HCT116 (cell line): ENCODE data around the gene TMEM123. TPM values are rescaled to one million over a fixed set of nuclear protein-coding genes. Genes with fewer than 3 reads are reported as not detected.

Experiments
- ATAC-seq: fragments of 200-7000 bp; cut with Tn5 transposase; 2 replicates; pipeline ENCODE4 v1.9.1; 2020; ENCODE audit warnings: mild to moderate bottlenecking, moderate library complexity
- BruUV-seq: library from RNA; stranded (reverse); fragments of 400-500 nt; replicated peaks from 2 replicates; lab custom pipeline; 2021; lab: Mats Ljungman, UMichigan
- CTCF ChIA-PET: fragments of 300-600 bp; sonication (Branson Sonifier 250); formaldehyde crosslinking; loops from one replicate; lab custom pipeline; 2021; ENCODE audit warnings: antibody characterized with exemption; lab: Charles Lee
- POLR2A ChIA-PET: fragments of 300-600, 350-600 bp; sonication (Branson Sonifier 250); formaldehyde crosslinking; loops from one replicate; lab custom pipeline; 2021; ENCODE audit warnings: antibody characterized with exemption; lab: Charles Lee
- RAD21 ChIA-PET, 2 experiments: fragments of 300-600 bp; sonication (Branson Sonifier 250); formaldehyde crosslinking; loops; one replicate each; lab custom pipeline; 2023; ENCODE audit warnings: low total read pairs in 2 of 2; ENCODE audit not compliant: uncharacterized antibody in 2 of 2, unreplicated experiment in 2 of 2, low non-redundant PET in 1 of 2; lab: Charles Lee
- DNase-seq: peaks from one replicate; pipeline ENCODE4 v3.0.0-alpha.2; 2010; ENCODE audit warnings: low read depth, low spot score
- H2AFZ ChIP-seq: fragments of 200-600 bp; shearing (Covaris generic), sonication (generic); 2 replicates; pipeline ENCODE4 v1.6.1; 2017; ENCODE audit warnings: low read depth, mixed run types, mixed read lengths, antibody characterized with exemption, low read length; ENCODE audit not compliant: poor library complexity, severe bottlenecking
- H3K27ac ChIP-seq: 2 replicates; pipeline ENCODE4 v1.5.1; 2012; ENCODE audit warnings: low read depth, low read length
- H3K27me3 ChIP-seq: fragments of 200-600 bp; sonication (generic); 2 replicates; pipeline ENCODE4 v1.6.1; 2016; ENCODE audit warnings: mixed run types, low read length, mixed read lengths; ENCODE audit not compliant: insufficient read depth
- H3K36me3 ChIP-seq, 2 experiments: fragments of 200-500 bp in 1 of 2; fragments of 200-600 bp in 1 of 2; sonication (Bioruptor generic) in 1 of 2; sonication (generic) in 1 of 2; 2 replicates each; pipeline versions ENCODE4 v1.5.1 to v1.6.1; 2014 to 2016; ENCODE audit warnings: low read length in 2 of 2, inconsistent platforms in 1 of 2, mixed read lengths in 1 of 2, mixed run types in 1 of 2; ENCODE audit not compliant: insufficient read depth in 2 of 2, control insufficient read depth in 1 of 2
- H3K4me1 ChIP-seq, 2 experiments: fragments of 200-600 bp in 1 of 2; sonication (generic) in 1 of 2; 2 replicates each; pipeline versions ENCODE4 v1.5.1 to v1.6.1; 2012 to 2017; ENCODE audit warnings: low read length in 2 of 2, inconsistent platforms in 1 of 2, mild to moderate bottlenecking in 1 of 2, mixed read lengths in 1 of 2, mixed run types in 1 of 2, moderate library complexity in 1 of 2; ENCODE audit not compliant: insufficient read depth in 2 of 2, control insufficient read depth in 1 of 2
- H3K4me2 ChIP-seq: fragments of 200-600 bp; sonication (generic); 2 replicates; pipeline ENCODE4 v1.6.1; 2017; ENCODE audit warnings: mixed run types, low read length, mixed read lengths
- H3K4me3 ChIP-seq, 2 experiments: fragments of 200-600 bp in 1 of 2; sonication (generic) in 1 of 2; replicated peaks in 1 of 2; 2 replicates each; pipeline ENCODE4 v1.5.1; 2011 to 2016; ENCODE audit warnings: low read length in 2 of 2, control low read depth in 1 of 2, low read depth in 1 of 2, mild to moderate bottlenecking in 1 of 2, mixed read lengths in 1 of 2, mixed run types in 1 of 2
- H3K79me2 ChIP-seq: fragments of 200-600 bp; sonication (generic); 2 replicates; pipeline ENCODE4 v1.6.1; 2017; ENCODE audit warnings: mild to moderate bottlenecking, mixed run types, low read length, moderate library complexity, mixed read lengths; ENCODE audit not compliant: insufficient read depth
- H3K9ac ChIP-seq: fragments of 200-600 bp; sonication (generic); 2 replicates; pipeline ENCODE4 v1.6.1; 2016; ENCODE audit warnings: low read length, mixed read lengths
- H3K9me2 ChIP-seq: fragments of 200-600 bp; sonication (generic), shearing (Covaris generic); 2 replicates; pipeline ENCODE4 v1.6.1; 2017; ENCODE audit warnings: mixed run types, mild to moderate bottlenecking, moderate library complexity; ENCODE audit not compliant: insufficient read depth
- H3K9me3 ChIP-seq, 2 experiments: fragments of 200-500 bp in 1 of 2; fragments of 200-600 bp in 1 of 2; sonication (Bioruptor generic) in 1 of 2; sonication (generic) in 1 of 2; 2 replicates each; pipeline ENCODE4 v1.6.1; 2014 to 2017; ENCODE audit warnings: low read length in 2 of 2, mixed read lengths in 2 of 2, inconsistent platforms in 1 of 2, low read depth in 1 of 2, mild to moderate bottlenecking in 1 of 2, mixed run types in 1 of 2, moderate library complexity in 1 of 2; ENCODE audit not compliant: control insufficient read depth in 1 of 2, insufficient read depth in 1 of 2
- H4K20me1 ChIP-seq: fragments of 200-600 bp; sonication (generic), shearing (Covaris generic); 2 replicates; pipeline ENCODE4 v1.6.1; 2017; ENCODE audit warnings: mixed run types, mild to moderate bottlenecking, moderate library complexity; ENCODE audit not compliant: insufficient read depth
- ATF3 ChIP-seq: IDR thresholded peaks from 2 replicates; pipeline ENCODE4 v1.6.1; 2012
- CBX3 ChIP-seq: IDR thresholded peaks from 2 replicates; pipeline ENCODE4 v1.6.1; 2012; ENCODE audit warnings: low read depth
- CEBPB ChIP-seq: IDR thresholded peaks from 2 replicates; pipeline ENCODE4 v1.6.1; 2012; ENCODE audit warnings: low read depth
- EGR1 ChIP-seq: IDR thresholded peaks from 2 replicates; pipeline ENCODE4 v1.6.1; 2012; ENCODE audit warnings: low read depth
- ELF1 ChIP-seq: IDR thresholded peaks from 2 replicates; pipeline ENCODE4 v1.6.1; 2012; ENCODE audit warnings: low read depth, borderline replicate concordance
- EZH2 ChIP-seq: fragments of 200-600 bp; sonication (generic); IDR thresholded peaks from 2 replicates; pipeline ENCODE4 v1.6.1; 2017; ENCODE audit warnings: antibody characterized with exemption, mixed run types
- EZH2phosphoT487 ChIP-seq: fragments of 200-600 bp; IDR thresholded peaks from 2 replicates; pipeline ENCODE4 v1.6.1; 2018; ENCODE audit warnings: antibody characterized with exemption, borderline replicate concordance
- FOSL1 ChIP-seq: IDR thresholded peaks from 2 replicates; pipeline ENCODE4 v1.6.1; 2012; ENCODE audit warnings: low read depth
- JUND ChIP-seq: IDR thresholded peaks from 2 replicates; pipeline ENCODE4 v1.6.1; 2012
- MAX ChIP-seq: IDR thresholded peaks from 2 replicates; pipeline ENCODE4 v1.6.1; 2012
- POLR2AphosphoS5 ChIP-seq: IDR thresholded peaks from 2 replicates; pipeline ENCODE4 v1.6.1; 2011; ENCODE audit warnings: mild to moderate bottlenecking, low read depth, low read length, moderate library complexity
- RAD21 ChIP-seq: IDR thresholded peaks from 2 replicates; pipeline ENCODE4 v1.6.1; 2012; ENCODE audit warnings: low read depth, mild to moderate bottlenecking
- REST ChIP-seq: IDR thresholded peaks from 2 replicates; pipeline ENCODE4 v1.6.1; 2012; ENCODE audit warnings: low read depth
- SP1 ChIP-seq: IDR thresholded peaks from 2 replicates; pipeline ENCODE4 v1.6.1; 2012; ENCODE audit warnings: low read depth
- ZBTB33 ChIP-seq: IDR thresholded peaks from 2 replicates; pipeline ENCODE4 v1.6.1; 2011; ENCODE audit warnings: mild to moderate bottlenecking, low read length, moderate library complexity; ENCODE audit not compliant: insufficient replicate concordance; ENCODE audit errors: extremely low read depth
- ZFX ChIP-seq: fragments of 450-650 bp; IDR thresholded peaks from 2 replicates; pipeline ENCODE4 v1.6.1; 2017
- ZNF274 ChIP-seq: fragments of 200-500 bp; sonication (Bioruptor generic); IDR thresholded peaks from 2 replicates; pipeline ENCODE4 v1.6.1; 2014; ENCODE audit warnings: mild to moderate bottlenecking, low read depth, low read length, inconsistent platforms
- intact Hi-C: fragments of 100-400 bp; cut with micrococcal nuclease; formaldehyde crosslinking; loops from 2 replicates; pipeline ENCODE4 v1.10.0; 2022
- total RNA-seq: library from RNA; stranded (reverse); gene quantifications from one replicate; pipeline ENCODE4 v1.2.1, GENCODE V29; 2021; ENCODE audit not compliant: unreplicated experiment

The TMEM123 gene
- total RNA-seq, 1 experiment from 2014 or later: 217 TPM

- Histone ChIP-seq H3K27me3 (no peaks in the 10 kb centered on the region), H4K20me1 (no peaks in the 10 kb centered on the region; the same call in 1 of the 2 replicates), H3K4me2 (no peak overlapping the region), H2AFZ (no peak overlapping the region), H3K9me3 (0 out of 4 replicates have a peak, but pooled peaks cover 0 to 5% of the 10 kb centered on the region in 2 experiments), H3K9ac (no peak overlapping the region), H3K4me3 (no peak overlapping the region), H3K9me2 (no peaks in the 10 kb centered on the region), H3K27ac (no peak overlapping the region), H3K4me1 (peaks cover 0 to 23% of the 10 kb centered on the region in 2 experiments; a peak in 2 of 4 replicates), H3K79me2 (peaks cover 98% of the 10 kb centered on the region), H3K36me3 (0 out of 4 replicates have a peak, but pooled peaks cover 0 to 3% of the 10 kb centered on the region in 2 experiments)
- CTCF ChIA-PET: no interaction called here
- no TSS peak for BruUV-seq
- RAD21 ChIA-PET: no interaction called here
- ATAC-seq (no peak), DNase-seq (no peak)
- intact Hi-C loops: no loop called here
- POLR2A ChIA-PET: no interaction called here
- TF ChIP-seq RAD21 (no peak), CEBPB (no peak), SP1 (no peak), EGR1 (no peak), POLR2AphosphoS5 (no peak), REST (no peak), EZH2phosphoT487 (no peak), ZFX (no peak), EZH2 (no peak), ATF3 (no peak), ZBTB33 (no peak), FOSL1 (no peak), ZNF274 (no peak), ELF1 (no peak), JUND (no peak), CBX3 (no peak), MAX (no peak)
These were observed 39.1 kb downstream of the TMEM123 start for GRCh38 chr11:102413497-102413896.
